WTC11 (cell line): ENCODE data around the gene MAP4K3. TPM values are rescaled to one million over a fixed set of nuclear protein-coding genes. Genes with fewer than 3 reads are reported as not detected.

Experiments
- ATAC-seq: fragments of 200-7000 bp; cut with Tn5 transposase; 2 replicates; pipeline ENCODE4 v1.10.0; 2021; ENCODE audit warnings: mild to moderate bottlenecking, moderate library complexity
- CTCF ChIA-PET: fragments of 300-600 bp; sonication (Branson Sonifier 250); formaldehyde crosslinking; loops from one replicate; lab custom pipeline; 2021; ENCODE audit warnings: antibody characterized with exemption; lab: Charles Lee
- POLR2A ChIA-PET: fragments of 350-600 bp; sonication (Branson Sonifier 250); formaldehyde crosslinking; loops from one replicate; lab custom pipeline; 2021; ENCODE audit warnings: antibody characterized with exemption; lab: Charles Lee
- DNase-seq: peaks from one replicate; pipeline ENCODE4 v3.0.0; 2021; ENCODE audit warnings: low spot score
- H3K27ac Mint-ChIP-seq: 2 replicates; pipeline ENCODE4 v1.8.0; 2021; ENCODE audit warnings: mixed read lengths
- H3K27me3 Mint-ChIP-seq: 2 replicates; pipeline ENCODE4 v1.8.0; 2021; ENCODE audit warnings: low read depth, mild to moderate bottlenecking, moderate library complexity, mixed read lengths
- H3K36me3 Mint-ChIP-seq: 2 replicates; pipeline ENCODE4 v1.8.0; 2021; ENCODE audit warnings: mixed read lengths
- H3K4me1 Mint-ChIP-seq: 2 replicates; pipeline ENCODE4 v1.8.0; 2022; ENCODE audit warnings: mixed read lengths
- H3K4me3 Mint-ChIP-seq: 2 replicates; pipeline ENCODE4 v1.8.0; 2021; ENCODE audit warnings: mild to moderate bottlenecking, moderate library complexity, mixed read lengths
- H3K9me3 Mint-ChIP-seq: 2 replicates; pipeline ENCODE4 v1.8.0; 2021; ENCODE audit warnings: mixed read lengths
- CREM ChIP-seq: sonication (generic); formaldehyde crosslinking; IDR thresholded peaks from 2 replicates; pipeline ENCODE4 v1.8.1; 2022; ENCODE audit warnings: mild to moderate bottlenecking, missing genetic modification reagents, moderate library complexity
- FOXP1 ChIP-seq: sonication (generic); formaldehyde crosslinking; IDR thresholded peaks from 2 replicates; pipeline ENCODE4 v1.8.0; 2022; ENCODE audit warnings: missing genetic modification reagents, mild to moderate bottlenecking, moderate library complexity, borderline replicate concordance
- GRHL2 ChIP-seq: fragments of 250-450 bp; sonication (Bioruptor Pico); IDR thresholded peaks from 2 replicates; pipeline ENCODE4 v1.8.0; 2022; ENCODE audit warnings: mild to moderate bottlenecking, moderate library complexity; ENCODE audit not compliant: insufficient replicate concordance, severe bottlenecking
- GTF2I ChIP-seq: fragments of 250-450 bp; sonication (Bioruptor Pico); conservative IDR thresholded peaks from 2 replicates; pipeline ENCODE4 v1.4.0; 2021; ENCODE audit warnings: mild to moderate bottlenecking
- IRF2 ChIP-seq: sonication (generic); formaldehyde crosslinking; IDR thresholded peaks from 2 replicates; pipeline ENCODE4 v1.8.0; 2022; ENCODE audit warnings: low read depth, missing genetic modification reagents, borderline replicate concordance
- JAZF1 ChIP-seq: fragments of 250-450 bp; sonication (Bioruptor Pico); IDR thresholded peaks from 2 replicates; pipeline ENCODE4 v1.9.0; 2021; ENCODE audit warnings: moderate library complexity, mild to moderate bottlenecking, inconsistent platforms
- MYBL2 ChIP-seq: sonication (generic); formaldehyde crosslinking; IDR thresholded peaks from 2 replicates; pipeline ENCODE4 v1.8.1; 2023; ENCODE audit warnings: mild to moderate bottlenecking, moderate library complexity, missing genetic modification reagents
- OVOL2 ChIP-seq: fragments of 250-450 bp; sonication (Bioruptor Pico); IDR thresholded peaks from 2 replicates; pipeline ENCODE4 v1.9.0; 2021; ENCODE audit warnings: mild to moderate bottlenecking, borderline replicate concordance
- SMAD4 ChIP-seq: sonication (generic); formaldehyde crosslinking; IDR thresholded peaks from 2 replicates; pipeline ENCODE4 v1.8.0; 2022; ENCODE audit warnings: mild to moderate bottlenecking, missing genetic modification reagents
- TCF7 ChIP-seq: sonication (generic); formaldehyde crosslinking; IDR thresholded peaks from 2 replicates; pipeline ENCODE4 v1.8.0; 2022; ENCODE audit warnings: mild to moderate bottlenecking, low read depth, missing genetic modification reagents, moderate library complexity
- ZNF263 ChIP-seq: sonication (generic); formaldehyde crosslinking; IDR thresholded peaks from 2 replicates; pipeline ENCODE4 v1.8.1; 2022; ENCODE audit warnings: low read depth, mild to moderate bottlenecking, moderate library complexity, missing genetic modification reagents
- ZNF671 ChIP-seq: fragments of 250-450 bp; sonication (Bioruptor Pico); IDR thresholded peaks from 2 replicates; pipeline ENCODE4 v1.8.0; 2021; ENCODE audit warnings: mild to moderate bottlenecking
- total RNA-seq: library from RNA; stranded (reverse); gene quantifications from 3 replicates; pipeline ENCODE4 v1.2.3, GENCODE V29; 2021
- TF ChIP-seq, protein P1 (sequence below): fragments of 250-450 bp; sonication (Bioruptor Pico); IDR thresholded peaks from 2 replicates; pipeline ENCODE4 v1.9.0; 2021; ENCODE audit warnings: mild to moderate bottlenecking, borderline replicate concordance
- TF ChIP-seq, protein P2 (sequence below): sonication (generic); formaldehyde crosslinking; IDR thresholded peaks from 2 replicates; pipeline ENCODE4 v1.8.1; 2023; ENCODE audit warnings: mild to moderate bottlenecking, missing genetic modification reagents
- TF ChIP-seq, protein P3 (sequence below): sonication (generic); formaldehyde crosslinking; IDR thresholded peaks from 2 replicates; pipeline ENCODE4 v1.8.0; 2022; ENCODE audit warnings: missing genetic modification reagents
- TF ChIP-seq, protein P4 (sequence below): sonication (generic); formaldehyde crosslinking; IDR thresholded peaks from 2 replicates; pipeline ENCODE4 v1.8.0; 2022; ENCODE audit warnings: mild to moderate bottlenecking, missing genetic modification reagents
- TF ChIP-seq, protein P5 (sequence below): sonication (generic); formaldehyde crosslinking; IDR thresholded peaks from 2 replicates; pipeline ENCODE4 v1.8.1; 2022; ENCODE audit warnings: low read depth, mild to moderate bottlenecking, moderate library complexity, missing genetic modification reagents, borderline replicate concordance
- TF ChIP-seq, protein P6 (sequence below): sonication (generic); formaldehyde crosslinking; IDR thresholded peaks from 2 replicates; pipeline ENCODE4 v1.8.0; 2022; ENCODE audit warnings: mild to moderate bottlenecking, missing genetic modification reagents

The MAP4K3 gene
- total RNA-seq, 1 experiment from 2014 or later, result 73.2 TPM

DNA sequence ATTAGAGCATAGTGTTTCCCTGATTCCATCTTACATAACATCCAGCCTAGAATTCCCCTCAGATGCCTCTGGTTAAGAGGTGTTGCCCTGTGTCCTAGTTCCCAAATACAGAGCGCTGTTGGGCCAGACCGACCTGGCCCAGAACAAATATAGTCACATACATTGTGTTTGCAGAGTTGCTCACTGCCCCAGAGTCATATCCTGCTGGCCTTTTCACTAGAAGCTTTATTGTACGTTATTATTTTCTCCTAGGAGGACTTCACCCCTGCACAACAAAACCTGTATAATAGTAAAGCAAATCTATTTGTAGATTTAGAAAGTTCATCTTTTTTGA lies 11.1 kb upstream of the MAP4K3 start (continued):
- TF ChIP-seq, protein P1, sequence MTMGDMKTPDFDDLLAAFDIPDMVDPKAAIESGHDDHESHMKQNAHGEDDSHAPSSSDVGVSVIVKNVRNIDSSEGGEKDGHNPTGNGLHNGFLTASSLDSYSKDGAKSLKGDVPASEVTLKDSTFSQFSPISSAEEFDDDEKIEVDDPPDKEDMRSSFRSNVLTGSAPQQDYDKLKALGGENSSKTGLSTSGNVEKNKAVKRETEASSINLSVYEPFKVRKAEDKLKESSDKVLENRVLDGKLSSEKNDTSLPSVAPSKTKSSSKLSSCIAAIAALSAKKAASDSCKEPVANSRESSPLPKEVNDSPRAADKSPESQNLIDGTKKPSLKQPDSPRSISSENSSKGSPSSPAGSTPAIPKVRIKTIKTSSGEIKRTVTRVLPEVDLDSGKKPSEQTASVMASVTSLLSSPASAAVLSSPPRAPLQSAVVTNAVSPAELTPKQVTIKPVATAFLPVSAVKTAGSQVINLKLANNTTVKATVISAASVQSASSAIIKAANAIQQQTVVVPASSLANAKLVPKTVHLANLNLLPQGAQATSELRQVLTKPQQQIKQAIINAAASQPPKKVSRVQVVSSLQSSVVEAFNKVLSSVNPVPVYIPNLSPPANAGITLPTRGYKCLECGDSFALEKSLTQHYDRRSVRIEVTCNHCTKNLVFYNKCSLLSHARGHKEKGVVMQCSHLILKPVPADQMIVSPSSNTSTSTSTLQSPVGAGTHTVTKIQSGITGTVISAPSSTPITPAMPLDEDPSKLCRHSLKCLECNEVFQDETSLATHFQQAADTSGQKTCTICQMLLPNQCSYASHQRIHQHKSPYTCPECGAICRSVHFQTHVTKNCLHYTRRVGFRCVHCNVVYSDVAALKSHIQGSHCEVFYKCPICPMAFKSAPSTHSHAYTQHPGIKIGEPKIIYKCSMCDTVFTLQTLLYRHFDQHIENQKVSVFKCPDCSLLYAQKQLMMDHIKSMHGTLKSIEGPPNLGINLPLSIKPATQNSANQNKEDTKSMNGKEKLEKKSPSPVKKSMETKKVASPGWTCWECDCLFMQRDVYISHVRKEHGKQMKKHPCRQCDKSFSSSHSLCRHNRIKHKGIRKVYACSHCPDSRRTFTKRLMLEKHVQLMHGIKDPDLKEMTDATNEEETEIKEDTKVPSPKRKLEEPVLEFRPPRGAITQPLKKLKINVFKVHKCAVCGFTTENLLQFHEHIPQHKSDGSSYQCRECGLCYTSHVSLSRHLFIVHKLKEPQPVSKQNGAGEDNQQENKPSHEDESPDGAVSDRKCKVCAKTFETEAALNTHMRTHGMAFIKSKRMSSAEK, result no peak
- TF ChIP-seq ZNF671 (CRISPR knock-in tag) (no peak), MYBL2 (CRISPR knock-in tag) (no peak), SMAD4 (CRISPR knock-in tag) (no peak), IRF2 (no peak), OVOL2 (CRISPR knock-in tag) (no peak)
- TF ChIP-seq, protein P2, sequence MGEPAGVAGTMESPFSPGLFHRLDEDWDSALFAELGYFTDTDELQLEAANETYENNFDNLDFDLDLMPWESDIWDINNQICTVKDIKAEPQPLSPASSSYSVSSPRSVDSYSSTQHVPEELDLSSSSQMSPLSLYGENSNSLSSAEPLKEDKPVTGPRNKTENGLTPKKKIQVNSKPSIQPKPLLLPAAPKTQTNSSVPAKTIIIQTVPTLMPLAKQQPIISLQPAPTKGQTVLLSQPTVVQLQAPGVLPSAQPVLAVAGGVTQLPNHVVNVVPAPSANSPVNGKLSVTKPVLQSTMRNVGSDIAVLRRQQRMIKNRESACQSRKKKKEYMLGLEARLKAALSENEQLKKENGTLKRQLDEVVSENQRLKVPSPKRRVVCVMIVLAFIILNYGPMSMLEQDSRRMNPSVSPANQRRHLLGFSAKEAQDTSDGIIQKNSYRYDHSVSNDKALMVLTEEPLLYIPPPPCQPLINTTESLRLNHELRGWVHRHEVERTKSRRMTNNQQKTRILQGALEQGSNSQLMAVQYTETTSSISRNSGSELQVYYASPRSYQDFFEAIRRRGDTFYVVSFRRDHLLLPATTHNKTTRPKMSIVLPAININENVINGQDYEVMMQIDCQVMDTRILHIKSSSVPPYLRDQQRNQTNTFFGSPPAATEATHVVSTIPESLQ (CRISPR knock-in tag), result no peak
- TF ChIP-seq, protein P3, sequence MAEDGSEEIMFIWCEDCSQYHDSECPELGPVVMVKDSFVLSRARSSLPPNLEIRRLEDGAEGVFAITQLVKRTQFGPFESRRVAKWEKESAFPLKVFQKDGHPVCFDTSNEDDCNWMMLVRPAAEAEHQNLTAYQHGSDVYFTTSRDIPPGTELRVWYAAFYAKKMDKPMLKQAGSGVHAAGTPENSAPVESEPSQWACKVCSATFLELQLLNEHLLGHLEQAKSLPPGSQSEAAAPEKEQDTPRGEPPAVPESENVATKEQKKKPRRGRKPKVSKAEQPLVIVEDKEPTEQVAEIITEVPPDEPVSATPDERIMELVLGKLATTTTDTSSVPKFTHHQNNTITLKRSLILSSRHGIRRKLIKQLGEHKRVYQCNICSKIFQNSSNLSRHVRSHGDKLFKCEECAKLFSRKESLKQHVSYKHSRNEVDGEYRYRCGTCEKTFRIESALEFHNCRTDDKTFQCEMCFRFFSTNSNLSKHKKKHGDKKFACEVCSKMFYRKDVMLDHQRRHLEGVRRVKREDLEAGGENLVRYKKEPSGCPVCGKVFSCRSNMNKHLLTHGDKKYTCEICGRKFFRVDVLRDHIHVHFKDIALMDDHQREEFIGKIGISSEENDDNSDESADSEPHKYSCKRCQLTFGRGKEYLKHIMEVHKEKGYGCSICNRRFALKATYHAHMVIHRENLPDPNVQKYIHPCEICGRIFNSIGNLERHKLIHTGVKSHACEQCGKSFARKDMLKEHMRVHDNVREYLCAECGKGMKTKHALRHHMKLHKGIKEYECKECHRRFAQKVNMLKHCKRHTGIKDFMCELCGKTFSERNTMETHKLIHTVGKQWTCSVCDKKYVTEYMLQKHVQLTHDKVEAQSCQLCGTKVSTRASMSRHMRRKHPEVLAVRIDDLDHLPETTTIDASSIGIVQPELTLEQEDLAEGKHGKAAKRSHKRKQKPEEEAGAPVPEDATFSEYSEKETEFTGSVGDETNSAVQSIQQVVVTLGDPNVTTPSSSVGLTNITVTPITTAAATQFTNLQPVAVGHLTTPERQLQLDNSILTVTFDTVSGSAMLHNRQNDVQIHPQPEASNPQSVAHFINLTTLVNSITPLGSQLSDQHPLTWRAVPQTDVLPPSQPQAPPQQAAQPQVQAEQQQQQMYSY (CRISPR knock-in tag), result no peak
- TF ChIP-seq, protein P4, sequence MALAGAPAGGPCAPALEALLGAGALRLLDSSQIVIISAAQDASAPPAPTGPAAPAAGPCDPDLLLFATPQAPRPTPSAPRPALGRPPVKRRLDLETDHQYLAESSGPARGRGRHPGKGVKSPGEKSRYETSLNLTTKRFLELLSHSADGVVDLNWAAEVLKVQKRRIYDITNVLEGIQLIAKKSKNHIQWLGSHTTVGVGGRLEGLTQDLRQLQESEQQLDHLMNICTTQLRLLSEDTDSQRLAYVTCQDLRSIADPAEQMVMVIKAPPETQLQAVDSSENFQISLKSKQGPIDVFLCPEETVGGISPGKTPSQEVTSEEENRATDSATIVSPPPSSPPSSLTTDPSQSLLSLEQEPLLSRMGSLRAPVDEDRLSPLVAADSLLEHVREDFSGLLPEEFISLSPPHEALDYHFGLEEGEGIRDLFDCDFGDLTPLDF, result no peak
- TF ChIP-seq, protein P5, sequence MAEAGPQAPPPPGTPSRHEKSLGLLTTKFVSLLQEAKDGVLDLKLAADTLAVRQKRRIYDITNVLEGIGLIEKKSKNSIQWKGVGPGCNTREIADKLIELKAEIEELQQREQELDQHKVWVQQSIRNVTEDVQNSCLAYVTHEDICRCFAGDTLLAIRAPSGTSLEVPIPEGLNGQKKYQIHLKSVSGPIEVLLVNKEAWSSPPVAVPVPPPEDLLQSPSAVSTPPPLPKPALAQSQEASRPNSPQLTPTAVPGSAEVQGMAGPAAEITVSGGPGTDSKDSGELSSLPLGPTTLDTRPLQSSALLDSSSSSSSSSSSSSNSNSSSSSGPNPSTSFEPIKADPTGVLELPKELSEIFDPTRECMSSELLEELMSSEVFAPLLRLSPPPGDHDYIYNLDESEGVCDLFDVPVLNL, result no peak

DNA sequence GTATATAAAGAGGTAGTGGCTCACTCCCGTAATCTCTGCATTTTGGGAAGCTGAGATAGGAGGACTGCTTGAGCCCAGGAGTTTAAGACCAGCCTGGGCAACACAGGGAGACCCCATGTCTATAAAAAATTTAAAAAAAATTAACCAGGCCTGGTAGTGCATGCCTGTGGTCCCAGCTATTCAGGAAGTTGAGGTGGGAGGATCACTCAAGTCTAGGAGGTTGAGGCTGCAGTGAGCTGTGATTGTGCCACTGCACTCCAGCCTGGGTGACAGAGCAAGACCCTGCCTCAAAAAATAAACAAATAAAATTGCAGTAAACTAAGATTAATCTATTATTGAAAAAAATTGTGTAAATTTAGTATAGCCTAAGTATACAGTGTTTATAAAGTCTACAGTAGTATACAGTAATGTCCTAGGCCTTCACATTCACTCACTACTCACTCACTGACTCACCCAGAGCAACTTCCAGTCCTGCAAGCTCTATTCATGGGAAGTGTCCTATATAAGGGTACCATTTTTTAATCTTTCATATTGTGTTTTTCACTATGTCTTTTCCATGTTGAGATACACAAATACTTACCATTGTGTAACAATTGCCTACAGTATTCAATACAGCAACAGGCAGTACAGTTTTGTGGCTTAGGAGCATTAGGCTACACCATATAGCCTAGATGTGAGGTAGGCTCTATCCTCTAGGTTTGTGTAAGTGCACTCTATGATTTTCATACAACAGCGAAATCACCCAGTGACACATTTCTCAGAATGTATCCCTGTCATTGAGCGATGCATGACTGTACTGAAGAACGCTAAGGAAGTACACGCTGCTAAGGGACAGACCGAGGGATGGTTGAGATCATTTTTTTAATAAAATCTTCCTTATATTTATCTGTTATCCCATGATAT lies 10.4 kb upstream of the MAP4K3 start:
- POLR2A ChIA-PET, result no interaction called here
- Mint-ChIP-seq H3K27me3 (no peaks in the 10 kb centered on the region), H3K4me3 (no peak overlapping the region), H3K27ac (no peak overlapping the region), H3K4me1 (peaks cover 4% of the 10 kb centered on the region), H3K9me3 (peaks cover 6% of the 10 kb centered on the region), H3K36me3 (peaks cover 17% of the 10 kb centered on the region)
- ATAC-seq (no peak), DNase-seq (no peak)
- CTCF ChIA-PET, result interaction anchor here (0.6 kb wide), 1 partner anchor 30 kb away, joined by 3 read pairs; no protein-coding TSS in a partner anchor
- TF ChIP-seq FOXP1, result no peak
- TF ChIP-seq CREM (CRISPR knock-in tag), result no peak
- no peak for TF ChIP-seq ZNF263
- TF ChIP-seq, protein P6, sequence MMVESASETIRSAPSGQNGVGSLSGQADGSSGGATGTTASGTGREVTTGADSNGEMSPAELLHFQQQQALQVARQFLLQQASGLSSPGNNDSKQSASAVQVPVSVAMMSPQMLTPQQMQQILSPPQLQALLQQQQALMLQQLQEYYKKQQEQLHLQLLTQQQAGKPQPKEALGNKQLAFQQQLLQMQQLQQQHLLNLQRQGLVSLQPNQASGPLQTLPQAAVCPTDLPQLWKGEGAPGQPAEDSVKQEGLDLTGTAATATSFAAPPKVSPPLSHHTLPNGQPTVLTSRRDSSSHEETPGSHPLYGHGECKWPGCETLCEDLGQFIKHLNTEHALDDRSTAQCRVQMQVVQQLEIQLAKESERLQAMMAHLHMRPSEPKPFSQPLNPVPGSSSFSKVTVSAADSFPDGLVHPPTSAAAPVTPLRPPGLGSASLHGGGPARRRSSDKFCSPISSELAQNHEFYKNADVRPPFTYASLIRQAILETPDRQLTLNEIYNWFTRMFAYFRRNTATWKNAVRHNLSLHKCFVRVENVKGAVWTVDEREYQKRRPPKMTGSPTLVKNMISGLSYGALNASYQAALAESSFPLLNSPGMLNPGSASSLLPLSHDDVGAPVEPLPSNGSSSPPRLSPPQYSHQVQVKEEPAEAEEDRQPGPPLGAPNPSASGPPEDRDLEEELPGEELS (CRISPR knock-in tag), result no peak
- no peak for TF ChIP-seq GRHL2 (CRISPR knock-in tag)
- no peak for TF ChIP-seq TCF7 (CRISPR knock-in tag)
- no peak for TF ChIP-seq ZNF671 (CRISPR knock-in tag)
- TF ChIP-seq GTF2I (CRISPR knock-in tag), result no peak
- TF ChIP-seq JAZF1 (CRISPR knock-in tag), result no peak
